ENCODE measurements around the gene NUDT4B.
"Not testable (repeated sequence)": the region's sequence is repeated elsewhere in the genome, so short reads cannot be mapped to it uniquely, and the experiment has no call there.

GRCh38 chr1:148756231-148756630 is 7.7 kb downstream of the NUDT4B start:
- TF ChIP-seq ZNF737 (CRISPR knock-in tag; IDR thresholded peaks at IDR 0.05; ENCODE audit: borderline replicate concordance); MIER2 (CRISPR knock-in tag; IDR thresholded peaks at IDR 0.05); ZNF234 (CRISPR knock-in tag; conservative IDR thresholded peaks at IDR 0.05); POLR2A (IDR thresholded peaks at IDR 0.05; ENCODE audit: insufficient read depth in 1 of 2, low read depth in 2 of 2, low read length in 2 of 2); CTCF (CRISPR knock-in tag; IDR thresholded peaks at IDR 0.05); HES4 (CRISPR knock-in tag; IDR thresholded peaks at IDR 0.05; ENCODE audit: borderline replicate concordance); STAG1 (CRISPR knock-in tag; IDR thresholded peaks at IDR 0.05); ZBTB33 (CRISPR knock-in tag; IDR thresholded peaks at IDR 0.05): not testable (repeated sequence)
